Nucleus accumbens (tissue), 56 donors: ENCODE results near the gene OCA2.
A peak's percentile ranks its signal among the peaks of the same experiment; 100 is the strongest.
"Not testable (repeated sequence)": the region's sequence is repeated elsewhere in the genome, so short reads cannot be mapped to it uniquely, and the experiment has no call there.

Experiments
- DNase-seq, 56 donors: peaks; one replicate each; lab custom pipeline; 2025; lab: John Stamatoyannopoulos, UW

The OCA2 gene

DNA sequence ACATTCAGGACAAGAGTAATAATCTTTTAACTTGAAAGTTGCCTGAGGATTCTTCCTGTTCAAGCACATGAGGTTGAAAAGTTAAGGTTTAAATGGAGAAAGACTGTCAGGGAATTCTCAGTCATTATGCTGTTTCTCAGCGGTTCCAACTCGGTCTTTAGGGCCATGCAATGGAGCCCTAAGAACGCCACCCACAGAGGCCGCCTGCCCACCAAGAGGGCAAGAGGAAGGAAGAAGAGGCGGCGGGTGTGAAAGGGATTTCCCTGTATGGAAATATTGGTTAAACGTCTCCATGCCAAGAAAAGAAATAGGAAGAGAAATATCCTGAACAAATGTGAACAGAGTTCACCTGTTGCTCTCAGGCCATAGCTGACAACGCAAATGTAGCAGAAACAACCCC, 234.4 kb downstream of the OCA2 start:
- DNase-seq = no peak

DNA sequence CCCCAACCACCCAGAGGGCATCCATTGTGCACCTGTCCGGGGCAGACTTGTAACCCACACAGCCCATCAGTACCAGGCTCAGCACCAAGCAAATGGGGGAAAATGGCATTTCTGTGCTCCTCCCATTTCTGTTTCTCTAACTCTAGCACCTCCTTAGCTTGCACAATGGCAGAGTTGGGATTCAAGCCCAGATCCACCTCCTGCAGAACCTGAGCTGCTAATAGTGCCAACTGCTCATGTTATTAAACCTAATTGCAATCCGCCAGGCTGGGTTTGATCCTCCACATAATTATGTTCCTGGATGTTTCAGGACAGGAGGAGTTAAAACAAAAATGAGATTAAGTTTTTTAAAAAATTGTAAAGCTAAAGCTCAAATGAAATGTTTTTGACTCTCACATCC, 235.0 kb downstream of the OCA2 start:
- no peak for DNase-seq

DNA sequence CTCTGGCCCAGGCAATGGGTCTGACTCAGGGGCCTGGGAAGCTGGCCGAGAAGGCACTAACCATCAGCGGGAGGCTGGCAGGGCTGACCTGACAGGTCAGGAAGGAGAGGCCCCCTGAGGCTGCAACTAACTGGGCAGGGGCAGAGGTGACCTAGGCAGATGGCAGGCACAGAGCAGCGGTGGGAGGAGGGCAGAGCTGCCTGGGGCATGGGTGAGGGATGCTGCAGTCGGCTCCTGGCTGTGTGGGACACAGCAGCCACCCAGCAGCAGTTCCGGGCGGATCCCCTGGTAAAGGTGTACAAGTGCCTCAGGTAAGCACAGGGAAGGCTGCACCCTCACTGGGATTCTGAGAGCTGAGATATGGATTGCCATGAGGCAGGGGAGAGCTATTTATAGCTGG, 236.1 kb downstream of the OCA2 start:
- DNase-seq = no peak

DNA sequence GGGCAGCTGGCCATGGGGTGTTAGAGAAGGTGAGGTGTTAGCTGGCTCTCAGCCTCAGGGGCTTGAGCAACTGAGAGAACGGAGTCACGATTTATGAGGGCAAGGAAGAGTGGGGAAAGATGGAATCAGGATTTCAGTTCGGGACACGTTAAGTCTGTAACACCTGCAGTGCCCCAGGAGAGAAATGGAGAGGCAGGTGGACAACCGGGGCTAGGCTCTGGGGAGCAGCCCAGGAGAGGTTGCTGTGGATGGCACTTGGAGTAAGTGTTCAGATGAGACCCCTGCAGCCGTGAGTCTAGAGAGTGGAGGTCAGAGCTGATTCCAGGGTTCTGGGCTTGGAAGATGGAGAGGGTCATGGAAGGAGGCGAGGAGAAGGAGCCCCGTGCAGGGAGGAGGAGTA, 237.9 kb downstream of the OCA2 start:
- DNase-seq = no peak

DNA sequence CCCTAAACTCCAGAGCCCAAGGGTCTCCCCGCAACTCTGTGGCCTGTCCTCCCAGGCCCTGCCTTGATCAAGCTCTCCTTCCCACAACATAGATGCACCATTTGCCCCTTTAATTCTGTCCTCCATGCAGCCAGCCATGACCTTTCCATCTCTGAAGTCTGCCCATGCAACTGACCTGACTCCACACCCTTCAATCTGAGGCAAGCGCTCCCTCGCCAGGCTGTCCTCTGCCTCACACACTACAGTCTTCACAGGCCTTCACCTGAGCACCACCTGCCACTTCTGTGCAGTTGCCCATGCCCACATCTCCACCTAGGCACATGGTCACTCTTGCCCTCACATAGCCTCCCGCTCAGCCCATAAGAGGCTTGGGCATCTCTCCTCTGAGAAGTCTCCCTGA, 244.0 kb downstream of the OCA2 start:
- no peak for DNase-seq

DNA sequence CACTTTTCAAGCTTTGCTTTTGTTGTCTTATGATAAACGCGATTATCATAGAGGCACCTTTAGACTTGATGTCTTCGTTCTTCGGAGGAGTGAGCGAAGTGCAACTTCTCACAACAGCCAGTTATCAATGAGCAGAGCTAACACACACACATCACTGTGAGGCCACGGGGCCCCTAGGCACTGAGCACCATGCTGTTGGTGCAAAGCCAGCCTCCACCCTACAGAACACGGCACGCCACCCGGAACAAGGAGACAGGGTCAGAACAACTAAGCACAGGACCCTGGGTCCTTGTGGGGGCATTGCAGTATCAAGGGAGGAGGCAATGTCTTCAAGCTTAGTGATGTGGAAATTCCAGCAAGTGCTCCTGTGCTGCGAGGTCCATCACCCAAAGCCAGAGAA, 244.5 kb downstream of the OCA2 start:
- DNase-seq = no peak

DNA sequence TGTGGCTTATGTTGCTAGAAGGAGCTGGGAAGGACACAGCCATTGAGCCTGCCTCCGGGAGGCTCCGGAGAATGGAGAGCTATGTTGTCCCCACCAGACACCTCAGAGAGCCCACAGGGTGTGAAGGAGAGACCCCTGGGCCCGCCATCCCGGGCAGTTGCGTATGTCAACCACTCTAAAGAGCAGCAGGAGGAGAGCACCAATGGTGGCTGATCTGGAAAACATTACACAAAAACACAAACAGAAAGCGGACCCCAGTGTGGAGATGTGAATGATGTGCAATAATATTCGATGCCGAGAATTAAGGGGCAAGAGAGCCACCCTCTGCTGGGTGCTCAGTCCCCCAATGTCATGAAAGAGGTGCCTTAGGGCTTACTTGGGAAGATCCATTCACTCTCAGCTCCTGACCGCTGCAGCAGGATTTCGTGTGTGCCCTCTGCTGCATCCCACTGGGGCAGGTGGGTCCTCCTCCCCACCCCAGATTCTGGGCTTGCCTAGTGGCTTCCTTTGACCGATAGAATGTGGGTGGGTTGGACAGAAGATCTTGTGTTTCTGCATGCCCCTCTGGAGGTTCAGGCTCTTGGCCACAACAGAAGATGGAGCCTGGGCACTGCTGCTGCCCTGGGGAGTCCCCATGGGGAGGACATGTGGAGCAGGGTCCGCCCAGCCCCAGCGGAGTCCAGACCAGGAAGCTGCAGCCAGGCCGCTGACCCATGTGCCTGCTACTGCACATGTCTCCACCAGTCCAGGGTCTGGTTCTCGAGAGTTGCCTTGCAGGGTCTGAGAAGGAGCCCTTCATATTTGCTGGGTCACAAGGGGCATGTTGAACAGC, 245.3 kb downstream of the OCA2 start:
- no peak for DNase-seq

DNA sequence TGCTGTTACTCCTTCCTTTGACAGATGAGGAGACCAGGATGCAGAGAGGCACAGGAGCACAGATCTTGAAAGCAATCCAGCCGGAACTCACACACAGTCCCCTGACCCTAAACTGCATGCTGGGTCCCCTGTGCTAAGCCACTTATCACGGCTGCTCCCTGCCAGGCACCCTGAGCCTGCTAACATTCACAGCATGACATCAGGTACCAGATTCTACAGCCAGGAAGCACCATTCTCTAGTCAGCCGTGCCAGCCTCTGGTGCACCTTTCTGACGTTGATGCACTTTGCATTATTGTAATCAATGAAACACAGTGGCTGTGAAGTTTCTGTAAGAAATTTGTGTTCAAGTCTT, 247.3 kb downstream of the OCA2 start:
- no peak for DNase-seq

DNA sequence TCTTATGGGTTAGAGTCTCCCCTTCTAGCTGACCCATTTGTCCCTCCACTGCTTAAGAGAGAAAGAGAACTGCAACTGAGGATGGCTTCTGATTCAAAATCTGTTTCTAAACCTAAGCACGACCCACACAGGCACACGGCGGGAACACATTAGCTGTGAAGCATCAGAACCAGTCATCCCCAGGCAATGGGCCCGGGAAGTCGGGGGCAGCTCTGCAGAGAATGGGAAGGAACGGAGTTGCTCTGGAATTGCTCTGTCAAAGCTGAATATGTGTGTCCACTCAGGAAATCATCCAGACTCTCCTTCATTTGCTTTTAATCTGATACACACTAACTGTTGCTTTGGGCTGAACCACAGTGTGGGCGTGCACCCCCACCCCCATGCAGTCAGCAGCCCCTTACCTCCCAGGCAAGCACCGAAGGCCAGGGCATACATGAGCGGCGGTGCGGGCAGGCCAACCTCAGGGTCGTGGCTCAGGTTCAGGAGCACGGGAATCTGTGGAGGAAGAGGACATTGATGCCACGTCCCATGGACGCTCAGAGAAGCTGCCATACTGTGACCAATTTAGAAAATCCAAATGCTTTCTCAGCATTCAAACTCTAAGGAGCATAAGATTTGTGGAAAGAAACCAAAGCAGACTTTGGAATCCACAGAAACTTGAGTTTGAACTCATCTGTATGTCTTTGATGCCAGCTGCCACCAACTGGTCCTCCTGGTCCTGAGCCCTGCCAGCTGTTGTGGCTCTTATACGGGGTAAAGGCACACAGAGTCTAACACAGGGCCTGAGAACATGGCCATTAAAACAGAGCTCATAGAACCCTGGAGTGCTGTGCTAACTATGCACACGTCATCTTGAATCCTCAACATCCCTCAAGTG, 247.9 kb downstream of the OCA2 start:
- DNase-seq = peak in 1 of 56 donors; percentile 14

DNA sequence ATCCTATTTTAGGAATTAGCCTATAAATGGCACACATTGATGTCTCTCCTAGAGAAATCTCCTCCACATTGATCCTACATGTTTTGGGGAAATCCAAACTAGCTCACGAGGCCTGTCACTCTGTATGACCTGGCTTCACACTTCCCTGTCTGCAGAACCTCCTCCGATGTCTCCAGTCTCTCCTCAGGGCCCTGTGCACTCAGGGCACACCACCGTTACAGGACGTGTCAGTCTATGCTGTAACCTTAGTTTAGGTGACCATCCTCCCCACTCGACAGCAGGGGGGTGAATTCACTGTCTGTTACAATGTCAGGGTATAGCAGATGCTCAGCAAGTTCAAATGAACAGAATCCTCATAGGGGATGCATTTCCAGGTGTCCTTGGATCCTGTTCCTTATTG, 249.1 kb downstream of the OCA2 start:
- no peak for DNase-seq

DNA sequence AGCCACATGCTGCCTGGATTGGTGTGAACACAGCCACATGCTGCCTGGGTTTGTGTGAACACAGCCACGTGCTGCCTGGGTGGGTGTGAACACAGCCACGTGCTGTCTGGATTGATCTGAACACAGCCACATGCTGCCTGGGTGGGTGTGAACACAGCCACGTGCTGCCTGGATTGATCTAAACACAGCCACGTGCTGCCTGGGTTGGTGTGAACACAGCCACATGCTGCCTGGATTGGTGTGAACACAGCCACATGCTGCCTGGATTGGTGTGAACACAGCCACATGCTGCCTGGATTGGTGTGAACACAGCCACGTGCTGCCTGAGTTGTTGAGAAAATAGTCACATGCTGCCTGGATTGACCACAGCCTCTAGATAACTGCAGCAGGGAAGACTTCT, 250.2 kb downstream of the OCA2 start:
- not testable (repeated sequence) for DNase-seq

DNA sequence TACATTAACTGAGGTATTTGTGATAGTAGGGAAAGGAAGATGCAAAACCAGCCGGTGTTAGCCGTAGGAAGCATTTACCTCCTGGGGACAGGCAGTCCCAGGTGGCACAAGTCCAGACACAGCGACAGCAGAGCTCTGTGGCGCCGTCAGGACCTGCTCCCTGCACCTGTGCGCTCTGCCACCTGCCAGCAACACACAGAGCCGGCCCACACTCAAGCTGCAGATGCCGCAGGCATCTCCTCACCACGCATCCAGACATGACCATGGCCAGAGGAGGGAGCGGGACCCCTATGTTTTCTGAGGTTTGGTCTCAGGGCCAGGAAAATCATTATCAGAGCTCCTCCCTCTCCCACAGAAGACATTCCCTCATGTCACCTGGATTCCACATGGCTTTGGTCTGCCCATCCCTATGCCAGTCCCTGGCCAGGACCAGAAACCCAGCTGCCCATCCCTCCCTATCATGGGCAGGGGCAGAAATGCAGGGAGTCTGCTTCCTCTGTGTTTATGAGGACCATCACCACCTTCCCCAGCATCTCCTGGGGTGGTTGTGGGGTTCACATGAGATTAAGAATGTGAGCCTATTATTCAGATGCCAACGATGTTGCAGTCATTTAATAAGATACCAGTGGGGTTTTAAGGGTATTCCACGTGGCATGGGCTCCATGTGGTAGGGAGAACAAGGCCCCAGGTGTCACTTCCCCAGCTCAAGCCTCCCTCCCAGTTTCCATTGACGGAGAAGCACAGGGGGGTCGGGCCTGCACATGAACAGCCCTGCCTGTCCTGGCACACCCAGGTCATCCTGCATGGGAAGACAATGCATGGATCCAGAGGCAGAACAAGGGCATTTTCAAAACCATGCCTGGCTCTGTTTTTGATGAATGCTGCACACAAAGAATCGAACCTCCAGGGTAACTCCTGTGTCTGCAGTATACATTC, 251.1 kb downstream of the OCA2 start:
- no peak for DNase-seq

DNA sequence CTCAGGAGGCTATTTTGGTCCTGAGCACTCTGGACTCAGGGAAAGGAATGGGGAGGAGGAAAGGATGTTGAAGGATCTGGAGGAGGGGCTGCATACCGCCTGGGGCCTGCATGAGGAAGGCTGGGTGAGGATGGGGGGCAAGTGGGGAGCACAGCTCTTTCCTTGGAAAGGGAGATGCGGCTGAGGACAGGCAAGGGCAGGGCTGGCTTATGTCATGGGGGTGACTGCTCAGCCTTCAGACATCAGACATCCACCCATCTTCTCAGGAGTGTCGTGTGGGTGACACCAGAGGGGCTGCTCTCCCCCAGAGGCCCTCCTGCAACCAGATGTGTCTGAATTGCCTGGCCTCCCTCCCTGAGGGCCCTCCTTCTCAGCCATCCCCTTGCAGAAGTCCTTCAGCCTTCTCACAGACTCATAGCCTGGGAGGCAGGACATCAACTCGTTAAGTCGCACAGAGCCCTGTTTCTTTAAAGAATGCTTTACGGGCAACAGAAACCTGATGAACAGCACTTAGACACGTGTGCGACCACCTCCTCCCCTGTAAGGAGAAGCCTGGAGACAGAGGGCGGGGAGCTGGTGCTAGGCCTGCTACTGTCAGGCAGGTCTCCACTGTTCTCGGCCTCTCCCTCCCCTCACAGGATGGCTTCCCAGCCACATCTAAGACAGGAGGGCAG, 252.3 kb downstream of the OCA2 start:
- no peak for DNase-seq

DNA sequence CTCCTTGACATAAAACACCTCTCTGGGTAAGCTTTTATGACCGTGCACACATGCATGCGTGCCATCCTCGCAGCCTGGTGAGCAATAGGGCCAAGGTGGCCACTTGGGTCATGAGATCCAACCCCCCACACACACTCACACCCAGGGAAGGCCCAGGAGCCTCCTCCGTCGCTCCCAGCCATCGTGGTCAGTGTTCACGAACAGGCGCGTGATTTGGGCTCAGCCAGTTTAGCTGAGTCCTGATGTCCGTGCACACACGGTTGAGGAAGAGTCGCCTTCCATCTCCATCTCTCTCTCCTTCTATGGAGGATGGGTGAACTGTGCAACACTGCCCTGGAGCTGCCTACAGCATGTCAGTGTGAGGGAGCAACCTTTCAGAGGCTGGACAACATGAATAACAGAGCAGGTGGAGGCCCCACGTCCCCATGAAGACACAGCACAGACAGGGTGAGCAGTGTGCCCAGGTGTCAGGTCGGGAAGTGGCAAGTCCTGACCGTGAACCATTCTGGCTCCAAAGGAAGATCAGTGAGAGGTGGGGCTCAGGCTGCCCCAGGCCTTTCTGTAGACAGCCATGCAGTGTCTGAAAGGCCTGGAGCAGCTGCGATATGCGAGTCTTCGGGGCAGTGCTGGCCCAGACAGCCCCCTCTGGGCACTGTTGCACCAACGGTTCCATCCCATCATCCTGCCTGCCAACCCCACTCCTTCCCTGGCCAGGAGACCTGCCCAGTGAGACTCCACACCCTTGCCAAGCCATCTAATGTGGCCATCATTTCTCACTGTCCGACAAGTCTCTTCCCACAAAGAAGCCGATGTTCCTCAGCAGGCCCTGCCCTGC, 253.4 kb downstream of the OCA2 start:
- DNase-seq = no peak

DNA sequence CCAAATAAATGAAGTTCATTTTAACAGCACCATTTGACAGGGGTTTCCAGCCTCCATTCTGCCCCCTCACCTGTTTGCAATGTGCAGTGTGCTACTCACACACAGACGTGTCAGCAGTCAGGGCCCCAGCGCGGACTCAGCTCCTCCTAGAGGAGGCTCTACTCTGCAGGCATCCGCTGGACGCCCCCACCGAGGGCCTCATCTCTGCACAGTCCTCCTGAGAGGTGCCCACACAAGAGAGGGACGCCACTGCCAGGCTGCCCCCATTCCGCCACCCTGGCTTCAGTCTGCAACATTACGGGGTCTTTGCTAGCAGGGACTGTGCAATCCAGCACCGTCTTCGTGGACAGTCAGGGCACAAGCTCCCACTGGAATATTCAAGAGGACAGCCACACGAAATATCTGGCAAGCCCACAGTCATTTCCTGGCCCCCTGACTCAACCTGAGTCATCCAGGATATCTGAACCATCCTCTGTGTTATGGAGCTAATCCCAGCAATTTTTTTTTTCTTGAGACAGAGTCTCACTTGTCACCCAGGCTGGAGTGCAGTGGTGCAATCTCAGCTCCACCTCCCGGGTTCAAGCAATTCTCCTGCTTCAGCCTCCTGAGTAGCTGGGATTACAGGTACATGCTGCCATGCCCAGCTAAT, 255.0 kb downstream of the OCA2 start:
- no peak for DNase-seq

DNA sequence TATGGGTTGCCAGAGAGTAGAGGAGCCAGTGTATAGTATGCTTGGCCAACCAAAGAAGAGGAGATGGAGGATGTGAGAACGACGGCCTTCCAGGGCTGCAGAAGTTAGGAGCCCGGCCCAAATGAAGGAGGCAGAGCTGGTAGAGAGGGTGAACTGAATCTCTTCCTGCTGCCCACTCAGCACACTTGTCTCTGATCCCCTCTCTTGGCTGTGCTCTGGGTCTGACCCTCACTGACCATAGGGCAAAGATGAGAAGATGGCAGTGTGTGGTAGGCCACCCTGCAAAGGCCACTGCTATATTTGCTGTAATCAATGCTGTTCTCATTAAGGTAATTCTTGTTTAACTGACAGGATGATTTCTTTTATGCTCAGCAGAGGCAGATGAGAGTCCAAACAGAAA, 256.0 kb downstream of the OCA2 start:
- no peak for DNase-seq

DNA sequence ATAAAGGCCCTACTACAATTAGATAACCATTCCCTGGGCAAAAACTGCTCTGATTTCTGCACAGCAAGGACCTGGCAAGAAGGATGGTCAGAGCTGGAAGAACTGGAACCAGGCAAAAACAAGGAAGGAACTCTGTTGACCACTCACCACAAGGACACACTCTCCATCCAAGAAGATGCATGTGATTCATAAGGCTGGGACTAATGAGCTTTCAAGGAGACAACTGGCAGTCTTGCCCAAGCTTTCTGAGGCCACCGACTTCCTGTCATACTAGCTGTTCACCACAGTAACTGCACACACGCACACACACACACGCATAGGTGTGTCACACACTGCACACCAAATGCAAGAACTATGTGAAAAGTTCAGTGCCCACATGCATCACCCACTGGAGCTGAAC, 256.6 kb downstream of the OCA2 start:
- DNase-seq = no peak

DNA sequence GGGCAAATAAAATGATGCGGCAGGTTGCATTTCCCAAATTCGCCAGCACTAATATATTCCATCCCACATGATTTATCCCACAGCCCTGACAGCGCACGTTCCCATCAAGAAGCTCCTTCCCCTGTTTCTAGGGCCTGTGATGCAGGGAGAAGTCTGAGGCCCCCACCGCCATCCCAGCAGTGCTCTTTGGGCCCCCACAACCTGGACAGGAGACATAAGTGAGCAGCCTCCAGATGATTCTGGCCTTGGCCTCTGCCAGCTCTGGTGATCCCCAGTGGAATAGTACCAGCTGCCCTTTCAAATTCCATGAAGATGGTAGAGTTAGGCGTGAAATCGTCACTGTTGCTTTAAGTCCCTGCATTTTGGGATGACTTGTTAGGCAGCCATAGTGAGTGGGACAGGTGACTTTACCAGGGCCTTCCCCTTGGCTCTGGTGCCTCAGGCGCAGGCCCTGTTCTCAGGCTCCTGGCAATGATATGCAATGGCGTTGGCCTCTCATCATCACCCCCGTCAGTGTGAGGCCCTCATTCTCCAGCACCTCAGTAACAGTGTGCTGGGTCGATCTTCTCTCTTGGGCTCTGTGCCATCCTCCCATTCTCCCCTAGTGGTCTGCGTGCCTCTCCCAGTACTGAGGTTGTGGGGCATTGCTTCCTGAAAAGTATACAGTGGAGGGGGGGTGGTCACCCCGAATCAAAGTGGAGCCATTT, 263.7 kb downstream of the OCA2 start:
- DNase-seq = no peak
